IPS DF 6.9 (cell line): Measurements from ENCODE around the gene RSRC1.
"Not testable (repeated sequence)": the region's sequence is repeated elsewhere in the genome, so short reads cannot be mapped to it uniquely, and the experiment has no call there.

ENCODE experiments used
- DNase-seq: peaks from one replicate; pipeline ENCODE4 v3.0.0-alpha.2; 2013; ENCODE audit warnings: low read depth, low spot score
- H3K27ac ChIP-seq: one replicate; pipeline ENCODE4 v1.5.1; 2013; ENCODE audit warnings: low read length, control low read depth
- H3K27me3 ChIP-seq: 2 replicates; pipeline ENCODE4 v1.6.1; 2013; ENCODE audit warnings: mild to moderate bottlenecking, low read length; ENCODE audit not compliant: control insufficient read depth, insufficient read depth
- H3K36me3 ChIP-seq: 2 replicates; pipeline ENCODE4 v1.6.1; 2013; ENCODE audit warnings: low read length; ENCODE audit not compliant: control insufficient read depth, insufficient read depth
- H3K4me1 ChIP-seq: 2 replicates; pipeline ENCODE4 v1.6.1; 2013; ENCODE audit warnings: low read length; ENCODE audit not compliant: control insufficient read depth, insufficient read depth
- H3K4me3 ChIP-seq: 2 replicates; pipeline ENCODE4 v1.5.1; 2013; ENCODE audit warnings: mild to moderate bottlenecking, low read length
- H3K9me3 ChIP-seq: 2 replicates; pipeline ENCODE4 v1.6.1; 2013; ENCODE audit warnings: low read length, inconsistent platforms; ENCODE audit not compliant: control insufficient read depth, insufficient read depth
- WGBS: extraction: QIAGEN DNeasy Blood & Tissue Kit; methylation state at CpG from one replicate; pipeline ENCODE4 v1.1.7; 2013; ENCODE audit warnings: mixed read lengths, missing lambda C conversion rate; ENCODE audit not compliant: insufficient read length, insufficient coverage; 5-methylcytosine and 5-hydroxymethylcytosine counted together

The RSRC1 gene

DNA sequence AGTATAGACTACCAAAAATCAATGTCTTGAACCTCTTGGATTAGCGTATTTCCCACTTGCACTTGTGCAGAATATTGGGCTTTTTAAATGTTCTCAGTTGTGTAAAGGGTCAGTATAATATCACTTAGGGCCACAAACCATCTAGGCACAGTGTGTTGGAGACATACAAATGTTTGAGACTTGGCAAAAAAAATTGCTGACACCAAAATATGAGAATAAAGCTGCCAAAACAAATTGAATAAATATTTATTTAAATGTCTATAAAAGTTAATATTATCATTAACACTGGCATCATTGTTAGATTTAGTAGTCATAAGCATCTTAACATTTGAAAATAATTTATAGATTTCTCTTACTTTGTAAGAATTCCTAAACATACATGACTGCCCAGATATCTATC is 430.2 kb downstream of the RSRC1 start:
- no peak overlapping the region for H3K27ac ChIP-seq
- no peak overlapping the region for H3K4me3 ChIP-seq
- no CpG with 5 or more reads among the region's 1 CpG for WGBS

DNA sequence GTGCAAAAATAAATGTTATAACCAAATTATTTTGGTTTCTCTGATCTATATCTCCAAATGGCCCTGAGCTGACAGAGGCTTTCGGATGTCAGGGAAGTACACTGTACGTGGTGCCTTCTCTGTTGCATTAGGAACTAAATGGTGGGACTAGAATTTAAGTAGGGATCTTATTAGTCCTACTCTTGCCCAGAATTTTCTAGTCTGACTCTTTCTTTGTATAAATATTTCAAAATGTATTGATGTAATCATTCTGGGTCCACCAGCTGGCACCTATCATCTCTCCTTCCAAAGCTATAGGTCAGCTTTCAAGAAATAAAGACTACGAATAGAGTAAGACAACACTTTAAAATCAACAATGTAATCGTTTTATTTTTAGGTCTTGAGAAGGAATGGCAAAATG is 438.8 kb downstream of the RSRC1 start:
- H3K4me1 ChIP-seq: no peaks in the 10 kb centered on the region
- no peaks in the 10 kb centered on the region for H3K9me3 ChIP-seq
- no peak overlapping the region for H3K4me3 ChIP-seq
- H3K27ac ChIP-seq: no peak overlapping the region
- no CpG with 5 or more reads among the region's 4 CpGs for WGBS
- no peaks in the 10 kb centered on the region for H3K27me3 ChIP-seq
- H3K36me3 ChIP-seq: no peaks in the 10 kb centered on the region
- DNase-seq: no peak

More for the DNA sequence above, 430.2 kb downstream of the RSRC1 start:
- Histone ChIP-seq H3K27me3 (no peaks in the 10 kb centered on the region), H3K4me1 (no peaks in the 10 kb centered on the region), H3K36me3 (no peaks in the 10 kb centered on the region), H3K9me3 (no peaks in the 10 kb centered on the region)
- DNase-seq: no peak

- no CpG with 5 or more reads among the region's 9 CpGs for WGBS
Measured at GRCh38 chr3:158549938-158550337, 440.0 kb downstream of the RSRC1 start.

DNA sequence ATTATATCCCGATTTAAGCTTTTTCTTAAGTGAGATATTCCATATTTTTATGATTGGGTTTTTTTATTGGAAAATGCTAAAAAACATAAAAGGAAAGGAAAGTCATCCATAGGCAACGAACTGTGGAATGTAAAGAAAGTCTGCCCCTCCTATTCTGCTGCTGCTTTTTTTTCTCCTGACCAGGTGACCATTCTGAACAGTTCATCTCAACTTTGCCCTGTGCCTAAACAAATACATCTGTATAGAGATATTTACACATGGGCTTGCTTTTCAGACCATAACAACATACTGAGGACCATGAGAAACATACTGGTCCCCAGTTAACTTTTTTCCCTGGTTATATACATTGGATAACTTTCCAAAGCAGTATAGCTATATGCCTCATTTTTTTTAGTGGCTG is 442.2 kb downstream of the RSRC1 start:
- Histone ChIP-seq H3K36me3 (no peaks in the 10 kb centered on the region), H3K4me3 (no peak overlapping the region), H3K27ac (no peak overlapping the region), H3K9me3 (no peaks in the 10 kb centered on the region), H3K4me1 (no peaks in the 10 kb centered on the region), H3K27me3 (no peaks in the 10 kb centered on the region)
- WGBS: no CpG with 5 or more reads among the region's 2 CpGs
- no peak for DNase-seq

More at GRCh38 chr3:158549938-158550337, 440.0 kb downstream of the RSRC1 start:
- not testable (repeated sequence) for H3K27me3 ChIP-seq, H3K36me3 ChIP-seq, H3K9me3 ChIP-seq, H3K4me1 ChIP-seq, H3K4me3 ChIP-seq, DNase-seq, H3K27ac ChIP-seq

DNA sequence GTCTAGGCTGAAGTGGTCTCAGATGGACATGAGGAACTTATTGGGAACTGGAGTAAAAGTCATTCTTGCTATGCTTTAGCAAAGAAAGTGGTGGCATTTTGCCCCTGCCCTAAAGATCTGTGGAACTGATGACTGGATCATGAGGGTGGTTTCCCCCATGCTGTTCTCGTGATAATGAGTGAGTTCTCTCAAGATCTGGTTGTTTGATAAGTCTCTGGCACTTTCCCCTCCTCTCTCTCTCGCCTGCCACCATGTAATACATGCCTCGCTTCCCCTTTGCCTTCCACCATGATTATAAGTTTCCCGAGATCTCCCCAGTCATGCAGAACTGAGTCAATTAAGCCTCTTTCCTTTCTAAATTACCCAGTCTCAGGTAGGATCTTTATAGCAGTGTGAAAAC is 449.6 kb downstream of the RSRC1 start:
- no CpG with 5 or more reads among the region's 4 CpGs for WGBS
- no peaks in the 10 kb centered on the region for H3K36me3 ChIP-seq
- H3K4me3 ChIP-seq: no peak overlapping the region
- DNase-seq: no peak
- H3K9me3 ChIP-seq: no peaks in the 10 kb centered on the region
- no peaks in the 10 kb centered on the region for H3K27me3 ChIP-seq
- H3K27ac ChIP-seq: no peak overlapping the region
- H3K4me1 ChIP-seq: no peaks in the 10 kb centered on the region

GRCh38 chr3:158560979-158561378 is 451.1 kb downstream of the RSRC1 start:
- Histone ChIP-seq H3K4me1 (no peaks in the 10 kb centered on the region), H3K9me3 (no peaks in the 10 kb centered on the region), H3K36me3 (no peaks in the 10 kb centered on the region), H3K27me3 (no peaks in the 10 kb centered on the region), H3K4me3 (no peak overlapping the region), H3K27ac (no peak overlapping the region)
- WGBS: no CpG with 5 or more reads among the region's 1 CpG
- no peak for DNase-seq

DNA sequence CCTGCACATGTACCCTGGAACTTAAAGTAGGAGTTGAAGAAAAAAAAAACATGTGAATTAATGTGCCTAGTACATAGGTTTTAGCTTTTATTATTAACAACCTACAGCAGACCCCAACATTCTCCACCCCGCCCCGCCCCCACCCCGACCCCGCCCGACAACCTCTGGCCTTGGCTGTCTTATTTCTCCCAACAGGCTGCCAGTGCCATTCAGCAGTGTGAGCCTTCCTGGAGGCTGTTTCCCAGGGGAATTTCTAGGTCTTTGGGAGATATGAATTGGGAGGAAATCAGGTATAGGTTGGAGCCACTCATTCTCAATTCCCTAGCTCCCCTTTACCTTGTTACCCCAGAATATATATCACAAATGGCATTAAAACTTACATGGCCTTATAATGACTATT is 452.8 kb downstream of the RSRC1 start:
- H3K27me3 ChIP-seq: no peaks in the 10 kb centered on the region
- no peaks in the 10 kb centered on the region for H3K4me1 ChIP-seq
- H3K27ac ChIP-seq: no peak overlapping the region
- no peak for DNase-seq
- no peaks in the 10 kb centered on the region for H3K9me3 ChIP-seq
- WGBS: no CpG with 5 or more reads among the region's 5 CpGs
- H3K4me3 ChIP-seq: no peak overlapping the region
- H3K36me3 ChIP-seq: no peaks in the 10 kb centered on the region

DNA sequence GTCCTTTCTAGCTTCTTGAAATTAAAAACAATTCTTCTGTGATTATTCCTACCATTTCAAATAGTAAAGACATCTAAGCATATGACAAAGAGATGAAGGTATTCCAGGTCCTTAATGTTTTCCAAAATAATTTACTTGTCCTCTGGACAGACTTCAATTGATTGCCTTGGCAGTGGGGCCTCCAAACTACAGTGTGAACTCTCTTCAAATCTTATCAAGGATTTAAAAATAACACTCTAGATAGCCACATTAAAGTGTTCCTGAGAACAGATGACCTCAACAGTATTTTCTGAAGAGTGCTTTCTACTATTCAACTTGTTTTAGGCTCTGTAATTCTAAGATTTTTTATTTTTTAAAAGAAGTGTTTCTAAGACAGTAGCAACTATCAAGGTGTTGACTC is 453.2 kb downstream of the RSRC1 start:
- Histone ChIP-seq H3K9me3 (no peaks in the 10 kb centered on the region), H3K4me1 (no peaks in the 10 kb centered on the region), H3K36me3 (no peaks in the 10 kb centered on the region), H3K4me3 (no peak overlapping the region), H3K27me3 (no peaks in the 10 kb centered on the region), H3K27ac (no peak overlapping the region)
- no peak for DNase-seq

- no peak for DNase-seq
- no peaks in the 10 kb centered on the region for H3K4me1 ChIP-seq
- H3K4me3 ChIP-seq: no peak overlapping the region
- no CpG with 5 or more reads among the region's 6 CpGs for WGBS
- no peaks in the 10 kb centered on the region for H3K9me3 ChIP-seq
- no peaks in the 10 kb centered on the region for H3K36me3 ChIP-seq
- H3K27ac ChIP-seq: no peak overlapping the region
- no peaks in the 10 kb centered on the region for H3K27me3 ChIP-seq
Measured at GRCh38 chr3:158565076-158565475, 455.2 kb downstream of the RSRC1 start.

DNA sequence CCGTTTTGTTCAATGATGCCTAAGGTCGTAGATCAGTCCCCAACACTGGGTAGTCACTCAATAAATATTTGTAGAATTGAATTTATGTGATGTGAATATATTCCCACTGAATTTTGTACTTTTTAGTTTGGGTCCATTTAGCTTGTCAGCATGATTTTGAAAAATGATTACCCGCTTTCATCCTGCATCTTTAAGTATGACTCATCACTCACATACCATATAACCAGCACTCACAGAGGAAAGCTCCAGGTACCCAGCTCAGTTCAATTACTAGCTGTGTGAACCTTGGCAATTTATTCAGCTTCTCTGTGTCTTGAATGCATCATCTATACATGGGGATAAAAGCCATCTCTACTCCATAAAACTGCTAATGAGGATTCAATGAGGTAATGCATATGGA is 458.9 kb downstream of the RSRC1 start:
- no peak overlapping the region for H3K4me3 ChIP-seq
- no peaks in the 10 kb centered on the region for H3K9me3 ChIP-seq
- no CpG with 5 or more reads among the region's 3 CpGs for WGBS
- no peaks in the 10 kb centered on the region for H3K27me3 ChIP-seq
- no peak for DNase-seq
- H3K27ac ChIP-seq: no peak overlapping the region
- no peaks in the 10 kb centered on the region for H3K36me3 ChIP-seq
- no peaks in the 10 kb centered on the region; the same call in 1 of the 2 replicates for H3K4me1 ChIP-seq

DNA sequence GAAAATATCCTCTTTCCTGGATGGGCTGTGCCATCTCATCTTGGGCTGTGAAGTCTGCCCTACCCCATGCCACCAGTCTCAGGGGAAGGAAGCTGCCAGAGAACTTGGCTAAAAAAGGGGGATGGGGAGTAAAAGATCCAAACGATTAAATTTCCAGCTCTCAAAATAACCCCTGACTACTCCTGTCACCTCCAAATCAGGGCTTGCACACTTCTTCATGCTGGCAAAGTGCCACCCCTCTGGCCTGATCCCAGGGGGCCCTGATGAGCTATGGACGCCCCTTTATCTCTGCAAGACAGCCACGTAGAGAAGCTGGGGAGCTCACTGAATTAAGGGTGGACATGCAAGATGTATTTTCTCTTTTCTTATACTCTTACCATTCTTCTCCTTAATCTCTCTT is 459.9 kb downstream of the RSRC1 start:
- no peaks in the 10 kb centered on the region for H3K36me3 ChIP-seq
- H3K27ac ChIP-seq: no peak overlapping the region
- no peak overlapping the region for H3K4me3 ChIP-seq
- H3K27me3 ChIP-seq: no peaks in the 10 kb centered on the region
- no peak for DNase-seq
- H3K4me1 ChIP-seq: no peaks in the 10 kb centered on the region; the same call in 1 of the 2 replicates
- H3K9me3 ChIP-seq: no peaks in the 10 kb centered on the region
- no CpG with 5 or more reads among the region's 3 CpGs for WGBS
